ENCODE results near the gene HMGCL.
A peak's percentile ranks its signal among the peaks of the same experiment; 100 is the strongest.

The HMGCL gene

DNA sequence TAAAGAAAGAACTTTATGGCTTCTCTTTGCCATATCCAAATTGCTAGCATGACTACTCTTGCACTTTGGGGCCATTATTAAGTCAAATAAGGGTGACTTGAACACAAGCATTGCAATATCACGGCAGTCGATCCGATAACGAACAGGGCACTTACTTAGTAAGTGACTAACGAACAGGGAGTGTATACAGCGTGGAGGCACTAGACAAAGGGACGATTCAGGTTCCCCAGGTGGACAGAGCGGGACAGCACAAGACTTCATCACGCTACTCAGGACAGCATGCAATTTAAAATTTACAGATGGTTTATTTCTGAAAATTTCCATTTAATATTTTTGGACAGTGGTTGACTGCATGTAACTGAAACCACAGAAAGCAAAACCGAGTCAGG is 52.4 kb downstream of the HMGCL start:
- Histone ChIP-seq H3K4me3 (IDR thresholded peaks at IDR 0.05; ENCODE audit: insufficient read depth, low read depth, low read length) (no peak overlapping the region), H3K4me1 (ENCODE audit: low read depth, poor library complexity, severe bottlenecking) (peaks cover 39% of the 10 kb centered on the region), H3K9ac (no peak overlapping the region), H2AFZ (ENCODE audit: low read depth) (no peak overlapping the region), H3K36me3 (ENCODE audit: insufficient read depth) (no peaks in the 10 kb centered on the region), H4K20me1 (ENCODE audit: insufficient read depth) (no peaks in the 10 kb centered on the region), H3K79me2 (ENCODE audit: insufficient read depth, low read depth) (no peaks in the 10 kb centered on the region), H3K4me2 (no peak overlapping the region; the same call in 1 of the 2 replicates), H3K27me3 (ENCODE audit: insufficient read depth, low read depth) (no peaks in the 10 kb centered on the region), H3K27ac (no peak overlapping the region)
- TF ChIP-seq, protein P1, sequence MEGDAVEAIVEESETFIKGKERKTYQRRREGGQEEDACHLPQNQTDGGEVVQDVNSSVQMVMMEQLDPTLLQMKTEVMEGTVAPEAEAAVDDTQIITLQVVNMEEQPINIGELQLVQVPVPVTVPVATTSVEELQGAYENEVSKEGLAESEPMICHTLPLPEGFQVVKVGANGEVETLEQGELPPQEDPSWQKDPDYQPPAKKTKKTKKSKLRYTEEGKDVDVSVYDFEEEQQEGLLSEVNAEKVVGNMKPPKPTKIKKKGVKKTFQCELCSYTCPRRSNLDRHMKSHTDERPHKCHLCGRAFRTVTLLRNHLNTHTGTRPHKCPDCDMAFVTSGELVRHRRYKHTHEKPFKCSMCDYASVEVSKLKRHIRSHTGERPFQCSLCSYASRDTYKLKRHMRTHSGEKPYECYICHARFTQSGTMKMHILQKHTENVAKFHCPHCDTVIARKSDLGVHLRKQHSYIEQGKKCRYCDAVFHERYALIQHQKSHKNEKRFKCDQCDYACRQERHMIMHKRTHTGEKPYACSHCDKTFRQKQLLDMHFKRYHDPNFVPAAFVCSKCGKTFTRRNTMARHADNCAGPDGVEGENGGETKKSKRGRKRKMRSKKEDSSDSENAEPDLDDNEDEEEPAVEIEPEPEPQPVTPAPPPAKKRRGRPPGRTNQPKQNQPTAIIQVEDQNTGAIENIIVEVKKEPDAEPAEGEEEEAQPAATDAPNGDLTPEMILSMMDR (conservative IDR thresholded peaks at IDR 0.05; ENCODE audit: low read depth, low read length): no peak

DNA sequence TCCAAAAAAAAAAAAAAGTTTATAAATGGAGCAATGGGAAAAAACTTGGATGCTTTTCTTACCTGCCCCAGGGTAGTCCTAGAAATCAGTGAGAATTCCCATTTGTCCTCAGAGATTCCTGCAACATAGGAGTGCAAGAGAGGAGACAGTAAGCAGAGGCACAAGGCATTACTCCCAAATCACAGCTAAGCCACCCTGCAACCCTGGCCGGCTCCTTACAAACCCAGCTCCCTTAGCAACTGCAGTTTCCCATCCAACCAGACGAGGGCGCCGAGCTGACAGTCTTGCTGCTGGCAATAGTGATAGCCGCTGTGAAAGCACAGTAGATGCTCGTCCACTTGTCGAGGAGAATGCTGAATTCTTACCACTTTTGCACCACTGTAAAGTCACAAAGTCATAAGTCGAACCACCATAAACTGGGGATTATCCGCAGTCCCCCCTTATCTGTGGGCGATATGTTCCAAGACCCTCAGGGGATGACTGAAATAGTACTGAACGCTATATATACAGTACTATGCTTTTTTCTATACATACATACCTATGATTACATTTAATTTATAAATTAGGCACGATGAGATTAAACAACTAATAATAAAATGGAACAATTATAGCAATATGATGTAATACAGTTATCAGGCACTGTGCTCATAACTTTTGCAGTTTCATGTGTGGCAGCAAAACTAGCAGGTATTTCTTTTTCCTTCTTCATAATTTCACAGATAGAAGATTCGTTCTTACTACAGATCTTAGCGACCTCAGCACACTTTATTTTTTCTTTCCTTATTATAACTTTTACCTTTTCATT is 53.0 kb downstream of the HMGCL start:
- Histone ChIP-seq H3K9ac (no peak overlapping the region), H3K36me3 (ENCODE audit: insufficient read depth) (no peaks in the 10 kb centered on the region), H3K27ac (no peak overlapping the region), H4K20me1 (ENCODE audit: insufficient read depth) (no peaks in the 10 kb centered on the region), H2AFZ (ENCODE audit: low read depth) (0 out of 2 replicates have a peak overlapping the region, but pooled peaks have one; percentile 24), H3K79me2 (ENCODE audit: insufficient read depth, low read depth) (no peaks in the 10 kb centered on the region), H3K4me2 (peak overlapping the region; percentile 31), H3K4me1 (ENCODE audit: low read depth, poor library complexity, severe bottlenecking) (peaks cover 36% of the 10 kb centered on the region), H3K27me3 (ENCODE audit: insufficient read depth, low read depth) (no peaks in the 10 kb centered on the region), H3K4me3 (IDR thresholded peaks at IDR 0.05; ENCODE audit: insufficient read depth, low read depth, low read length) (no peak overlapping the region)
- TF ChIP-seq, protein P1 (conservative IDR thresholded peaks at IDR 0.05; ENCODE audit: low read depth, low read length): peak; percentile 92

DNA sequence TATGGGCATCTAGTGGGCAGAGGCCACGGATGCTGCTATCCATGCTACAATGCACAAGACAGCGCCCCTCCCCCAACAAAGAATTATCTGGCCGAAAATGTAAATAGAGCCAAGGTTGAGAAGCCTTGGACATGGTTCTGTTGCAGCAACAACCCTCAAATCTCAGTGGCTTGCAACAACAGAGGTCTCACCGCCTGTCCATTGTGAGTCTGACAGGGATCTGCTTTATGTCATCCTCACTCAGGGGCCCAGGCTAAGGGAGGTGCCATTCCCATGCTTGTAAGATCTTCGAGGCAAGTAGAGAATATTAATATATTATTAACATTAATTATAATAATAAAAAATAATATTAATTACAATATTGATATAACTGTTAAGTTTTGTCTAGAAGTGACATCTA is 56.5 kb downstream of the HMGCL start:
- Histone ChIP-seq H4K20me1 (ENCODE audit: insufficient read depth) (no peaks in the 10 kb centered on the region), H2AFZ (ENCODE audit: low read depth) (no peak overlapping the region), H3K27ac (no peak overlapping the region), H3K4me2 (no peak overlapping the region), H3K4me1 (ENCODE audit: low read depth, poor library complexity, severe bottlenecking) (peaks cover 19% of the 10 kb centered on the region), H3K27me3 (ENCODE audit: insufficient read depth, low read depth) (no peaks in the 10 kb centered on the region), H3K9ac (no peak overlapping the region), H3K4me3 (IDR thresholded peaks at IDR 0.05; ENCODE audit: insufficient read depth, low read depth, low read length) (no peak overlapping the region), H3K79me2 (ENCODE audit: insufficient read depth, low read depth) (no peaks in the 10 kb centered on the region), H3K36me3 (ENCODE audit: insufficient read depth) (no peaks in the 10 kb centered on the region)
- TF ChIP-seq, protein P1 (conservative IDR thresholded peaks at IDR 0.05; ENCODE audit: low read depth, low read length): no peak

DNA sequence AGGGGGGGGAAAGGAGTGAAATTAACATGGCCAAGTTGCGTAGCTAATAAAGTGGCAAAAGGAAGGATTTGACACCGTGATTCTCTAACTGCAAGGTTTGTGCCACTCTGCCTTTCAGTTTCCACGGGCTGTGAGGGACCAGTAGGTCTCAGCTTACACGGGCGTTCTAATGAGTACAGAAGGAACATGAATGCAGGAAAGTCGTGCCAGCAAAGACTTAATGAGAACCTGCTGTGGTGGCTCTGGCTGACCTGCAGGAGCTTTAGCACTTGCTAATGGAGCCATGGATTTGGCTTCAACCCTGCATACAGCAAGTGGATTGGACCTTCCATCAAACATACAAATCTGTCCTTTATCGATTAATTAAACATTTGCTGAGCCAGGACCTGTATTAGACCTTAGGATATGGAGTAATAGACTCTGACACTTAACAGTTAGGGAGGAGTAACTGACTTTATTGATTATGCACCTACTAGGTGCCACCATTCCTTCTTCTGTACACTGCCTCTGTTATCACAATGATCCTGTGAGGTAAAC is 62.1 kb downstream of the HMGCL start:
- no peaks in the 10 kb centered on the region for H3K36me3 ChIP-seq (ENCODE audit: insufficient read depth)
- no peak overlapping the region for H3K4me3 ChIP-seq (IDR thresholded peaks at IDR 0.05; ENCODE audit: insufficient read depth, low read depth, low read length)
- H3K4me1 ChIP-seq (ENCODE audit: low read depth, poor library complexity, severe bottlenecking): peaks cover 13% of the 10 kb centered on the region
- H3K27me3 ChIP-seq (ENCODE audit: insufficient read depth, low read depth): no peaks in the 10 kb centered on the region
- H3K27ac ChIP-seq: no peak overlapping the region
- no peaks in the 10 kb centered on the region for H3K79me2 ChIP-seq (ENCODE audit: insufficient read depth, low read depth)
- H4K20me1 ChIP-seq (ENCODE audit: insufficient read depth): no peaks in the 10 kb centered on the region
- no peak overlapping the region for H3K4me2 ChIP-seq
- H3K9ac ChIP-seq: no peak overlapping the region
- TF ChIP-seq, protein P1 (conservative IDR thresholded peaks at IDR 0.05; ENCODE audit: low read depth, low read length): no peak
- H2AFZ ChIP-seq (ENCODE audit: low read depth): no peak overlapping the region

All from KMS-11 (cell line).